GM21576 (cell line): ENCODE results near the gene FRYL.
"Not testable (repeated sequence)": the region's sequence is repeated elsewhere in the genome, so short reads cannot be mapped to it uniquely, and the experiment has no call there.

ENCODE experiments used
- ATAC-seq: cut with Tn5 transposase; IDR thresholded peaks from one replicate; pipeline ENCODE4 v1.9.1; 2021; ENCODE audit warnings: mild to moderate bottlenecking, moderate library complexity; ENCODE audit not compliant: unreplicated experiment

The FRYL gene

GRCh38 chr4:48786549-48786948 lies 6.5 kb upstream of the FRYL start:
- ATAC-seq = no peak

GRCh38 chr4:48785302-48785701 lies 5.2 kb upstream of the FRYL start:
- ATAC-seq = no peak

- no peak for ATAC-seq
Observed at GRCh38 chr4:48781968-48782367, 1.9 kb upstream of the FRYL start.

GRCh38 chr4:48780865-48781214 lies 761 bp upstream of the FRYL start:
- ATAC-seq = no peak

- peak; percentile 35 for ATAC-seq
Observed at GRCh38 chr4:48779095-48779997, 733 bp downstream of the FRYL start.

GRCh38 chr4:48778431-48779094 lies 1.5 kb downstream of the FRYL start:
- ATAC-seq = no peak

GRCh38 chr4:48777739-48778138 lies 2.3 kb downstream of the FRYL start:
- ATAC-seq = no peak

GRCh38 chr4:48774760-48775710 lies 5.0 kb downstream of the FRYL start:
- no peak for ATAC-seq

- ATAC-seq = no peak
Observed at GRCh38 chr4:48772556-48772955, 7.5 kb downstream of the FRYL start.

GRCh38 chr4:48767055-48767929 lies 12.8 kb downstream of the FRYL start:
- no peak for ATAC-seq

GRCh38 chr4:48766131-48766792 lies 13.8 kb downstream of the FRYL start:
- peak; percentile 59 for ATAC-seq

- no peak for ATAC-seq
Observed at GRCh38 chr4:48762408-48762807, 17.7 kb downstream of the FRYL start.

GRCh38 chr4:48761286-48761685 lies 18.8 kb downstream of the FRYL start:
- no peak for ATAC-seq

- not testable (repeated sequence) for ATAC-seq
Observed at GRCh38 chr4:48758703-48759102, 21.4 kb downstream of the FRYL start.

- no peak for ATAC-seq
Observed at GRCh38 chr4:48756689-48757220, 23.3 kb downstream of the FRYL start.

- no peak for ATAC-seq
Observed at GRCh38 chr4:48755281-48755680, 24.8 kb downstream of the FRYL start.

GRCh38 chr4:48753159-48753558 lies 26.9 kb downstream of the FRYL start:
- no peak for ATAC-seq

- ATAC-seq = no peak
Observed at GRCh38 chr4:48752726-48753125, 27.4 kb downstream of the FRYL start.

GRCh38 chr4:48752246-48752645 lies 27.8 kb downstream of the FRYL start:
- ATAC-seq = no peak
